ENCODE data around the gene AMIGO1. TPM values are rescaled to one million over a fixed set of nuclear protein-coding genes. Genes with fewer than 3 reads are reported as not detected.

AMIGO1 gene
- total and polyA plus RNA-seq, 10 of the 15 experiments (the other 5 are each of a cell fraction or from before 2014, with no cell fraction given), result 0.02 to 0.28 (median 0.08) TPM; not detected in 1

DNA sequence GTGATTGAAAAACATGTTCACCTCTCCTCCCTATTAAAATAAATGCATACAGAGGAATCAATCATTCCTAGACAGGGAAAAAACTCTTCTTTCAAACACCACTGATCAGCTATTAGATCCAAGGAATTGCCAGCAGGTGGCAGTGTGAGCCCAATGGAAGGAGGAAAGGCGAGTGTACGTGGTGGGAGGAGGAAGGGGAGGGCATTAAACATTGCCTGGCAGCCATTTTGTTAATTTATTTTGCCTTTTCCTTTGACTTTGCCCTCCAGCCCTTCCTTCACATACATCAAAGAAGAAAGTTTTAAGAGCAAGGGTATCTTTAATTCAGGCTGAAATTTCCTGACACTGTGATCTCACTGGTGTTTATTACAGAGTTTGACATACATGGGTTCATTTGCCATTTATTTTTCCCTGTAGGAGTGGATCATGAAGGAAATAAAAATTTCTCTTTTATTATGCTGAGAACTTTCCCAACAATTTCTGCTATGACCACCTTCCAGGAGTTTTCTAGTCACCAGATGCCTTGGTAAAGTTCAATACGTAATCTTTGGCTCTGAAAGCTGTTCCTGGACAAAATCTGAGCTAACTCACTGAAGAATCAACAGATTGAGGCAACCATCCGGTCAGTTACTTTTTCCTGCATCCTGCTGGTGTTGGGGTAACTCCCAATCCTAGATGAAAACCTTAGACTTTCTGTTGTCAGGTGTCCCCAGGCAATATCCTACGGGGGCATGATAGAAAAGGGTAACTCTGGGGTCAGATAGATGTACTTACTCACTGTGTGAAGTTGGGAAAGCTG lies 37.0 kb upstream of the AMIGO1 start:
- WGBS (ENCODE audit: insufficient coverage, insufficient replicate concordance, low lambda C conversion rate, missing lambda C conversion rate), result 6% methylated on average over 5 of the region's 5 CpGs
- ATAC-seq (peak; percentile 63), FAIRE-seq (peak; percentile 97), DNase-seq (ENCODE audit: low read depth, low spot score) (peak; percentile 77)
- intact Hi-C loops (cut with micrococcal nuclease; ENCODE audit: unreplicated experiment), result loop anchor here (1.0 to 5.0 kb wide), 2 partner anchors 96 to 227 kb away; no protein-coding TSS in a partner anchor
- Histone ChIP-seq H3K27me3 (replicated peaks in 1 of 2; ENCODE audit: control insufficient read depth in 2 of 2, insufficient read depth in 2 of 2, low read length in 1 of 2) (no peaks in the 10 kb centered on the region), H3K9me3 (replicated peaks; ENCODE audit: control insufficient read depth, insufficient read depth, low read length) (no peaks in the 10 kb centered on the region), H4K20me1 (ENCODE audit: control insufficient read depth, insufficient read depth) (no peaks in the 10 kb centered on the region), H3K27ac (ENCODE audit: control insufficient read depth, insufficient read depth) (peak overlapping the region; percentile 96), H3K36me3 (ENCODE audit: control insufficient read depth in 2 of 2, insufficient read depth in 2 of 2, low read length in 1 of 2) (no peaks in the 10 kb centered on the region), H3K4me1 (ENCODE audit: control insufficient read depth, insufficient read depth, low read length) (peaks cover 6% of the 10 kb centered on the region), H3K4me2 (ENCODE audit: control insufficient read depth, insufficient read depth) (peak overlapping the region; percentile 99), H3K9ac (ENCODE audit: control insufficient read depth, insufficient read depth, low read length) (peak overlapping the region; percentile 96), H3K79me2 (ENCODE audit: control insufficient read depth, insufficient read depth, low read length) (peaks cover 46% of the 10 kb centered on the region), H2AFZ (ENCODE audit: control insufficient read depth, low read depth, low read length) (peak overlapping the region; percentile 86), H3K4me3 (peak overlapping the region; percentile 92)
- ChIA-PET CTCF (interaction anchor here (0.6 to 7.6 kb wide), 53 partner anchors 8 to 486 kb away, joined by 3 to 201 read pairs (median 4); partner anchors contain the start of genes AHCYL1, AMPD2, CYB561D1 and GNAT2), SMC1A (ENCODE audit: uncharacterized antibody, unreplicated experiment) (interaction anchor here (0.6 to 4.6 kb wide), 31 partner anchors 9 to 483 kb away, joined by 3 to 117 read pairs (median 4); partner anchors contain the start of genes AHCYL1, AMPD2, ATXN7L2 and GNAT2), POLR2A (interaction anchor here (0.8 to 2.2 kb wide), 14 partner anchors 12 to 465 kb away, joined by 3 to 11 read pairs (median 6); partner anchors contain the start of genes AHCYL1, AMPD2, ATXN7L2 and GNAT2), RAD21 (ENCODE audit: unreplicated experiment) (interaction anchor here (0.6 to 4.7 kb wide), 35 partner anchors 9 to 483 kb away, joined by 3 to 106 read pairs (median 5); partner anchors contain the start of genes AHCYL1, AMPD2, CYB561D1 and GNAT2)
- in situ Hi-C loops (cut with MboI), result loop anchor here (5.0 kb wide), 3 partner anchors 76 to 441 kb away; no protein-coding TSS in a partner anchor
- BruUV-seq (replicated peaks), result no TSS peak
- TF ChIP-seq SMARCA5 (IDR thresholded peaks at IDR 0.05), result peak; percentile 91
- no peak for TF ChIP-seq CREB1 (IDR thresholded peaks at IDR 0.05; ENCODE audit: low read depth)
- peak; percentile 54; the same call in 1 of the 2 replicates for TF ChIP-seq SIN3A (IDR thresholded peaks at IDR 0.05; ENCODE audit: low read depth, low read length)
- no peak for TF ChIP-seq CBX5 (IDR thresholded peaks at IDR 0.05; ENCODE audit: low read depth)
- TF ChIP-seq, protein P1, sequence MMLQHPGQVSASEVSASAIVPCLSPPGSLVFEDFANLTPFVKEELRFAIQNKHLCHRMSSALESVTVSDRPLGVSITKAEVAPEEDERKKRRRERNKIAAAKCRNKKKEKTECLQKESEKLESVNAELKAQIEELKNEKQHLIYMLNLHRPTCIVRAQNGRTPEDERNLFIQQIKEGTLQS (IDR thresholded peaks at IDR 0.05; ENCODE audit: borderline replicate concordance, extremely low read depth, low read depth, low read length), result no peak
- TF ChIP-seq, protein P2, sequence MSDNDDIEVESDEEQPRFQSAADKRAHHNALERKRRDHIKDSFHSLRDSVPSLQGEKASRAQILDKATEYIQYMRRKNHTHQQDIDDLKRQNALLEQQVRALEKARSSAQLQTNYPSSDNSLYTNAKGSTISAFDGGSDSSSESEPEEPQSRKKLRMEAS (IDR thresholded peaks at IDR 0.05; ENCODE audit: low read depth, low read length), result no peak
- no peak for TF ChIP-seq RELA (IDR thresholded peaks at IDR 0.05; ENCODE audit: borderline replicate concordance, partially characterized antibody)
- TF ChIP-seq, protein P3, sequence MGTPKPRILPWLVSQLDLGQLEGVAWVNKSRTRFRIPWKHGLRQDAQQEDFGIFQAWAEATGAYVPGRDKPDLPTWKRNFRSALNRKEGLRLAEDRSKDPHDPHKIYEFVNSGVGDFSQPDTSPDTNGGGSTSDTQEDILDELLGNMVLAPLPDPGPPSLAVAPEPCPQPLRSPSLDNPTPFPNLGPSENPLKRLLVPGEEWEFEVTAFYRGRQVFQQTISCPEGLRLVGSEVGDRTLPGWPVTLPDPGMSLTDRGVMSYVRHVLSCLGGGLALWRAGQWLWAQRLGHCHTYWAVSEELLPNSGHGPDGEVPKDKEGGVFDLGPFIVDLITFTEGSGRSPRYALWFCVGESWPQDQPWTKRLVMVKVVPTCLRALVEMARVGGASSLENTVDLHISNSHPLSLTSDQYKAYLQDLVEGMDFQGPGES (IDR thresholded peaks at IDR 0.05), result no peak
- peak; percentile 68 for TF ChIP-seq NBN (IDR thresholded peaks at IDR 0.05)
- TF ChIP-seq CHD2 (IDR thresholded peaks at IDR 0.05; ENCODE audit: borderline replicate concordance, low read depth, low read length), result 0 out of 2 replicates have a peak, but pooled peaks have one; percentile 18
- TF ChIP-seq RUNX3 (IDR thresholded peaks at IDR 0.05; ENCODE audit: low read length), result peak; percentile 5; the same call in 1 of the 2 replicates
- 0 out of 2 replicates have a peak, but pooled peaks have one; percentile 29 for TF ChIP-seq MTA3 (IDR thresholded peaks at IDR 0.05; ENCODE audit: borderline replicate concordance, low read length)
- TF ChIP-seq IKZF2 (IDR thresholded peaks at IDR 0.05), result peak in 1 of 2 experiments; percentile 8; a peak in 1 of 4 replicates
- no peak for TF ChIP-seq RBBP5 (conservative IDR thresholded peaks at IDR 0.05)
- TF ChIP-seq CBFB (IDR thresholded peaks at IDR 0.05; ENCODE audit: low read depth), result 0 out of 2 replicates have a peak, but pooled peaks have one; percentile 33
- TF ChIP-seq, protein P4, sequence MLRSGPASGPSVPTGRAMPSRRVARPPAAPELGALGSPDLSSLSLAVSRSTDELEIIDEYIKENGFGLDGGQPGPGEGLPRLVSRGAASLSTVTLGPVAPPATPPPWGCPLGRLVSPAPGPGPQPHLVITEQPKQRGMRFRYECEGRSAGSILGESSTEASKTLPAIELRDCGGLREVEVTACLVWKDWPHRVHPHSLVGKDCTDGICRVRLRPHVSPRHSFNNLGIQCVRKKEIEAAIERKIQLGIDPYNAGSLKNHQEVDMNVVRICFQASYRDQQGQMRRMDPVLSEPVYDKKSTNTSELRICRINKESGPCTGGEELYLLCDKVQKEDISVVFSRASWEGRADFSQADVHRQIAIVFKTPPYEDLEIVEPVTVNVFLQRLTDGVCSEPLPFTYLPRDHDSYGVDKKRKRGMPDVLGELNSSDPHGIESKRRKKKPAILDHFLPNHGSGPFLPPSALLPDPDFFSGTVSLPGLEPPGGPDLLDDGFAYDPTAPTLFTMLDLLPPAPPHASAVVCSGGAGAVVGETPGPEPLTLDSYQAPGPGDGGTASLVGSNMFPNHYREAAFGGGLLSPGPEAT (IDR thresholded peaks at IDR 0.05; ENCODE audit: low read depth), result peak; percentile 74; the same call in 1 of the 2 replicates
- no peak for TF ChIP-seq PAX5 (IDR thresholded peaks at IDR 0.05; ENCODE audit: borderline replicate concordance, low read depth, low read length)
- TF ChIP-seq ATF7 (IDR thresholded peaks at IDR 0.05; ENCODE audit: low read depth), result peak; percentile 24; the same call in 1 of the 2 replicates
- peak; percentile 15; the same call in 1 of the 2 replicates for TF ChIP-seq MXI1 (IDR thresholded peaks at IDR 0.05; ENCODE audit: low read depth, low read length)
- TF ChIP-seq HDGF (IDR thresholded peaks at IDR 0.05), result 0 out of 2 replicates have a peak, but pooled peaks have one; percentile 51
- 0 out of 2 replicates have a peak, but pooled peaks have one; percentile 38 for TF ChIP-seq ZNF207 (IDR thresholded peaks at IDR 0.05; ENCODE audit: borderline replicate concordance)
